Renal pelvis (tissue), 4 donors: ENCODE data around the gene NYAP2. TPM values are rescaled to one million over a fixed set of nuclear protein-coding genes. Genes with fewer than 3 reads are reported as not detected.

ENCODE experiments used
- DNase-seq: peaks from one replicate; pipeline ENCODE4 v3.0.0-alpha.2; 2013
- polyA plus RNA-seq, 3 donors: library from polyadenylated mRNA; unstranded; fragments of 120-200 nt; gene quantifications; one replicate each; pipeline ENCODE4 v1.2.1, GENCODE V29; 2013; ENCODE audit not compliant: insufficient read length in 3 of 3

The NYAP2 gene
- polyA plus RNA-seq, 3 donors, result 0.04 to 0.09 TPM; not detected in 1

- no peak for DNase-seq
These were observed 159.0 kb downstream of the NYAP2 start for GRCh38 chr2:225558399-225559071.

- peak; percentile 0 for DNase-seq
These were observed 159.5 kb downstream of the NYAP2 start for GRCh38 chr2:225559072-225559415.

GRCh38 chr2:225566798-225567197 is 167.3 kb downstream of the NYAP2 start:
- DNase-seq, result no peak

GRCh38 chr2:225569995-225570394 is 170.5 kb downstream of the NYAP2 start:
- no peak for DNase-seq

- no peak for DNase-seq
These were observed 174.1 kb downstream of the NYAP2 start for GRCh38 chr2:225573603-225574002.

GRCh38 chr2:225574582-225575138 is 175.2 kb downstream of the NYAP2 start:
- no peak for DNase-seq

GRCh38 chr2:225581135-225581534 is 181.6 kb downstream of the NYAP2 start:
- DNase-seq, result no peak

- no peak for DNase-seq
These were observed 182.4 kb downstream of the NYAP2 start for GRCh38 chr2:225581906-225582305.

GRCh38 chr2:225582355-225583116 is 183.0 kb downstream of the NYAP2 start:
- no peak for DNase-seq

- DNase-seq, result no peak
These were observed 185.3 kb downstream of the NYAP2 start for GRCh38 chr2:225584796-225585195.

GRCh38 chr2:225590932-225591331 is 191.4 kb downstream of the NYAP2 start:
- DNase-seq, result no peak

GRCh38 chr2:225597911-225598310 is 198.4 kb downstream of the NYAP2 start:
- DNase-seq, result no peak

GRCh38 chr2:225598426-225598825 is 198.9 kb downstream of the NYAP2 start:
- DNase-seq, result no peak

GRCh38 chr2:225598897-225599296 is 199.4 kb downstream of the NYAP2 start:
- DNase-seq, result no peak

GRCh38 chr2:225599856-225600255 is 200.3 kb downstream of the NYAP2 start:
- no peak for DNase-seq

GRCh38 chr2:225600444-225600843 is 200.9 kb downstream of the NYAP2 start:
- DNase-seq, result no peak

- DNase-seq, result no peak
These were observed 201.4 kb downstream of the NYAP2 start for GRCh38 chr2:225600865-225601264.

GRCh38 chr2:225602205-225602604 is 202.7 kb downstream of the NYAP2 start:
- no peak for DNase-seq

- no peak for DNase-seq
These were observed 208.6 kb downstream of the NYAP2 start for GRCh38 chr2:225608136-225608535.

- no peak for DNase-seq
These were observed 213.1 kb downstream of the NYAP2 start for GRCh38 chr2:225612636-225613035.

GRCh38 chr2:225614915-225615314 is 215.4 kb downstream of the NYAP2 start:
- DNase-seq, result no peak

GRCh38 chr2:225615514-225615913 is 216.0 kb downstream of the NYAP2 start:
- no peak for DNase-seq

- DNase-seq, result no peak
These were observed 216.9 kb downstream of the NYAP2 start for GRCh38 chr2:225616372-225616771.
